T-helper 9 cell (primary cell): Measurements from ENCODE around the gene ZSCAN16.

ENCODE experiments used
- DNase-seq: peaks from one replicate; pipeline ENCODE4 v3.0.0-alpha.2; 2020

The ZSCAN16 gene

GRCh38 chr6:28176373-28176772 is 52.0 kb downstream of the ZSCAN16 start:
- no peak for DNase-seq
